Measurements from ENCODE around the gene LCA5L. TPM values are rescaled to one million over a fixed set of nuclear protein-coding genes. Genes with fewer than 3 reads are reported as not detected.
A peak's percentile ranks its signal among the peaks of the same experiment; 100 is the strongest.
"Not testable (repeated sequence)": the region's sequence is repeated elsewhere in the genome, so short reads cannot be mapped to it uniquely, and the experiment has no call there.

The LCA5L gene
- total and polyA plus RNA-seq, 9 donors, result 0.36 to 2.6 (median 0.93) TPM

DNA sequence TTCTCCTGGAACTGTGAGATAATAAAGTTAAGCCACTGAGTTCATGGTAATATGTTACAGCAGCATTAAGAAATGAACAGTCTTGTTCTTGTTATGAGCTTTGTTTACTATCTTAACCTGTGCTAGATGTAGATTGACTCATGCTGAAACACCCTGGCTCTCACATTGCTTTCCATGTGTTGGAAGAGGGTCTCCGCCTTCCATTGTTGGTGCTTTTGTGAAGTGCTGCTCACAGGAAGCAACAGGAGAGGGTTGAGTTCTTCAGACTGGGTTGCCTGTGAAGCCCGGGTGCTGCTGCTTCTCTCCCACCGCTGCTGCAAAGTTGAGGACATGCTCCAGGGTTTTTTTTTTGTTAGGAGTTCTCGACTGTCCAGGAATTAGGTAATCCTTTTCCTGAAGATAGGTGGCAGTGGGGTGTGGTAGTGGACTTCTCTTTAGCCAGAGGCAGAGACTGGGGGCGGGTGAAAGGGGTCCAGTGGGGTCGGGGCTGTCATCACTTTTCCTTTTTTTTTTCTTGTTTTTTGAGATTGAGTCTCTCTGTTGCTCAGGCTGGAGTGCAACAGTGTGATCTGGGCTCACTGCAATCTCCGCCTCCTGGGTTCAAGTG is 68.0 kb downstream of the LCA5L start:
- no peak for DNase-seq
- H3K36me3 ChIP-seq (ENCODE audit: control insufficient read depth, insufficient read depth, low read length), result no peaks in the 10 kb centered on the region
- H3K27me3 ChIP-seq (ENCODE audit: control insufficient read depth, insufficient read depth, low read length), result peaks cover 2% of the 10 kb centered on the region
- H3K27ac ChIP-seq (ENCODE audit: low read length), result peak overlapping the region; percentile 7
- H3K9me3 ChIP-seq (replicated peaks; ENCODE audit: control insufficient read depth, low read depth, low read length), result no peaks in the 10 kb centered on the region
- peaks cover 7% of the 10 kb centered on the region for H3K4me1 ChIP-seq (ENCODE audit: control insufficient read depth, insufficient read depth, low read length)
- H3K4me3 ChIP-seq (ENCODE audit: low read length), result no peak overlapping the region
- WGBS (ENCODE audit: insufficient coverage), result 88% methylated on average over 3 of the region's 7 CpGs

DNA sequence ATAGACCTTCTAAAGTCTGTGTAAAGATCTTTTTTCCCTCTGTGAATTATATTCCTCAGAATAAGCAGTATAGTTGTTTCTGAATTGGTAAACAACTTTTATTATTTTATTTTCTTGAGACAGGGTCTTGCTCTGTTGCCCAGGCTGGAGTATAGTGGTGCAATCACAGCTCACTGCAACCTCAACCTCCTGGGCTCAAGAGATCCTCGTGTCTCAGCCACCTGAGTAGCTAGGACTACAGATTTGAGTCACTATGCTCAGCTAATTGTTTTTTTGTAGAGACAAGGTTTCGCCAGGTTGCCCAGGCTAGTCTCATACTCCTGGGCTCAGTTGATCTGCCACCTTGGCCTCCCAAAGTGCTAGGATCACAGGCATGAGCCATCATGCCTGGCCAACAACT is 70.1 kb downstream of the LCA5L start:
- Histone ChIP-seq H3K9me3 (replicated peaks; ENCODE audit: control insufficient read depth, low read depth, low read length) (no peaks in the 10 kb centered on the region), H3K27ac (ENCODE audit: low read length) (no peak overlapping the region), H3K36me3 (ENCODE audit: control insufficient read depth, insufficient read depth, low read length) (no peaks in the 10 kb centered on the region), H3K4me3 (ENCODE audit: low read length) (no peak overlapping the region), H3K27me3 (ENCODE audit: control insufficient read depth, insufficient read depth, low read length) (peaks cover 5% of the 10 kb centered on the region), H3K4me1 (ENCODE audit: control insufficient read depth, insufficient read depth, low read length) (no peaks in the 10 kb centered on the region)
- 83% methylated on average over 1 of the region's 2 CpGs for WGBS (ENCODE audit: insufficient coverage)
- no peak for DNase-seq

DNA sequence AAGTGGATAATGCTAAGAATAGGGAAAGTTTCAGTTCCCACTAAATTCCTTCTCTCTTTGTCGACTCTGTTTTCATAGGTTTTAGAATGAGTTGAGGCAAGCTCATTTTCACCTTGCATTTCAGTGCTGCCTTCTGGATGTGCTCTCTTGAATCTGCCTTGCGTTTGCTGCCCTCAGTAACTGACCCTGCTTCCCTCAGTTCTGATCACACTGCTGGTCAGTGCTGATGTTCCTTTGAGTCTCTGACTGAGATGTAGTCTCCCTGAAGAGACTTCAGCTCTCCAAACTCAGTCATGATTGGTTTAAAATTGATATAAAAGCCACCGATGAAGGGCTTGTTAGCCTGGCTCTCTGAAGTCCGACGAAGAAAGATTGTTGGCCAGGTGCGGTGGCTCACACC is 71.5 kb downstream of the LCA5L start:
- 75% methylated on average over 4 of the region's 6 CpGs for WGBS (ENCODE audit: insufficient coverage)

GRCh38 chr21:39373634-39374033 is 71.9 kb downstream of the LCA5L start:
- peak; percentile 48 for DNase-seq
- Histone ChIP-seq H3K27me3 (ENCODE audit: control insufficient read depth, insufficient read depth, low read length) (peaks cover 5% of the 10 kb centered on the region), H3K27ac (ENCODE audit: low read length) (no peak overlapping the region), H3K36me3 (ENCODE audit: control insufficient read depth, insufficient read depth, low read length) (no peaks in the 10 kb centered on the region), H3K4me1 (ENCODE audit: control insufficient read depth, insufficient read depth, low read length) (no peaks in the 10 kb centered on the region), H3K4me3 (ENCODE audit: low read length) (no peak overlapping the region), H3K9me3 (replicated peaks; ENCODE audit: control insufficient read depth, low read depth, low read length) (no peaks in the 10 kb centered on the region)
- WGBS (ENCODE audit: insufficient coverage), result no CpG with 5 or more reads among the region's 5 CpGs

More for the DNA sequence above, 71.5 kb downstream of the LCA5L start:
- Histone ChIP-seq H3K27me3 (ENCODE audit: control insufficient read depth, insufficient read depth, low read length) (peaks cover 5% of the 10 kb centered on the region), H3K4me1 (ENCODE audit: control insufficient read depth, insufficient read depth, low read length) (no peaks in the 10 kb centered on the region), H3K9me3 (replicated peaks; ENCODE audit: control insufficient read depth, low read depth, low read length) (no peaks in the 10 kb centered on the region), H3K4me3 (ENCODE audit: low read length) (no peak overlapping the region), H3K27ac (ENCODE audit: low read length) (no peak overlapping the region), H3K36me3 (ENCODE audit: control insufficient read depth, insufficient read depth, low read length) (no peaks in the 10 kb centered on the region)
- DNase-seq, result no peak

DNA sequence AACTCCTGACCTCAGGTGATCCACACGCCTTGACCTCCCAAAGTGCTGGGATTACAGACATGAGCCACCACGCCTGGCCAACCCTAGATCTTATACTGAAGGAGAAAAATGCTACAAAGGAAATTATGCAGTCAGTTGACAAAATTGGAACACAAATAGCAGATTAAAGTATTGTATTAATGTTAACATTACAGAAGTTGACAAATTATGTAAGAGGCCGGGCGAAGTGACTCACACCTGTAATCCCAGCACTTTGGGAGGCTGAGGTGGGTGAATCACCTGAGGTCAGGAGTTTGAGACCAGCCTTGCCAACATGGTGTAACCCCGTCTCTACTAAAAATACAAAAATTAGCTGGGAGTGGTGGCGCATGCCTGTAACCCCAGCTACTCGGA is 75.7 kb downstream of the LCA5L start:
- H3K27me3 ChIP-seq (ENCODE audit: control insufficient read depth, insufficient read depth, low read length); H3K27ac ChIP-seq (ENCODE audit: low read length); DNase-seq; H3K36me3 ChIP-seq (ENCODE audit: control insufficient read depth, insufficient read depth, low read length); H3K9me3 ChIP-seq (replicated peaks; ENCODE audit: control insufficient read depth, low read depth, low read length); H3K4me3 ChIP-seq (ENCODE audit: low read length); H3K4me1 ChIP-seq (ENCODE audit: control insufficient read depth, insufficient read depth, low read length): not testable (repeated sequence)
- 80% methylated on average over 1 of the region's 7 CpGs for WGBS (ENCODE audit: insufficient coverage)

DNA sequence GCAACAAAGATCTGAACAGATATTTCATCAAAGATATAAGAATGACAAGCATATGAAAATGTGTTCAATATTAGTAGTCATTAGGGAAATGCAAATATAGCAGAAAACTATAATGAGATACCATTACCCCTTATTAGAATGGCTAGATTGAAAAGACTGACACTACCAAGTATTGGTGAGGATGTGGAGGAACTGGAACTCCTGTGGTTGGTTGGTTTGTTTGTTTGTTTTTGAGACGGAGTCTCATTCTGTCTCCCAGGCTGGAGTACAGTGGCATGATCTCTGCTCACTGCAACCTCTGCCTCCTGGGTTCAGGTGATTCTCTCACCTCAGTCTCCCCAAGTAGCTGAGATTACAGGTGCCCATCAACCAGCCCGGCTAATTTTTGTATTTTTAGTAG is 77.8 kb downstream of the LCA5L start:
- no CpG with 5 or more reads among the region's 2 CpGs for WGBS (ENCODE audit: insufficient coverage)
- Histone ChIP-seq H3K4me3 (ENCODE audit: low read length) (no peak overlapping the region), H3K9me3 (replicated peaks; ENCODE audit: control insufficient read depth, low read depth, low read length) (no peaks in the 10 kb centered on the region), H3K36me3 (ENCODE audit: control insufficient read depth, insufficient read depth, low read length) (no peaks in the 10 kb centered on the region), H3K4me1 (ENCODE audit: control insufficient read depth, insufficient read depth, low read length) (no peaks in the 10 kb centered on the region), H3K27ac (ENCODE audit: low read length) (no peak overlapping the region), H3K27me3 (ENCODE audit: control insufficient read depth, insufficient read depth, low read length) (peaks cover 3% of the 10 kb centered on the region)
- DNase-seq, result no peak

- no peaks in the 10 kb centered on the region for H3K36me3 ChIP-seq (ENCODE audit: control insufficient read depth, insufficient read depth, low read length)
- DNase-seq, result no peak
- H3K4me3 ChIP-seq (ENCODE audit: low read length), result no peak overlapping the region
- WGBS (ENCODE audit: insufficient coverage), result no CpG with 5 or more reads among the region's 4 CpGs
- peaks cover 3% of the 10 kb centered on the region for H3K27me3 ChIP-seq (ENCODE audit: control insufficient read depth, insufficient read depth, low read length)
- H3K27ac ChIP-seq (ENCODE audit: low read length), result no peak overlapping the region
- no peaks in the 10 kb centered on the region for H3K9me3 ChIP-seq (replicated peaks; ENCODE audit: control insufficient read depth, low read depth, low read length)
- no peaks in the 10 kb centered on the region for H3K4me1 ChIP-seq (ENCODE audit: control insufficient read depth, insufficient read depth, low read length)
Measured at GRCh38 chr21:39366563-39366962, 79.0 kb downstream of the LCA5L start.

DNA sequence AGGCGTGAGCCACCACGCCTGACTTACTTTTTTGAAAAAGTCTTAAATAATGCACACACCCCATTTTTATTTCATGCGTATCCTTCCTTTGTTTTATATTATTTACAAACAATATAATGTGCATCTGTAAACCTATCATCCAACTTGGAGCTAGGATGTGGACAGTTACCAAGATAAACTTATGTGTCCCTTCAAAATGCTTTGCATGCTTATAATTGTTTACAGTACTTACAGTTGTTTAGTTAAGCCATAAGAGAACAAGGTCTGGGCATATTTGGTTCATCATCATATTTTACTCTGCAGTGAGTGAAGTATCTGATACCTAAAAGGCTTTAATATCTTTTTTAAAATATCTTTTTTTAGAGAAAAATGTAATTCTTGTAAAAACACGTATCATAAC is 80.6 kb downstream of the LCA5L start:
- no peak overlapping the region for H3K4me3 ChIP-seq (ENCODE audit: low read length)
- no peaks in the 10 kb centered on the region for H3K36me3 ChIP-seq (ENCODE audit: control insufficient read depth, insufficient read depth, low read length)
- no peaks in the 10 kb centered on the region for H3K4me1 ChIP-seq (ENCODE audit: control insufficient read depth, insufficient read depth, low read length)
- no peak overlapping the region for H3K27ac ChIP-seq (ENCODE audit: low read length)
- WGBS (ENCODE audit: insufficient coverage), result no CpG with 5 or more reads among the region's 4 CpGs
- no peaks in the 10 kb centered on the region for H3K9me3 ChIP-seq (replicated peaks; ENCODE audit: control insufficient read depth, low read depth, low read length)
- no peak for DNase-seq
- H3K27me3 ChIP-seq (ENCODE audit: control insufficient read depth, insufficient read depth, low read length), result no peaks in the 10 kb centered on the region

DNA sequence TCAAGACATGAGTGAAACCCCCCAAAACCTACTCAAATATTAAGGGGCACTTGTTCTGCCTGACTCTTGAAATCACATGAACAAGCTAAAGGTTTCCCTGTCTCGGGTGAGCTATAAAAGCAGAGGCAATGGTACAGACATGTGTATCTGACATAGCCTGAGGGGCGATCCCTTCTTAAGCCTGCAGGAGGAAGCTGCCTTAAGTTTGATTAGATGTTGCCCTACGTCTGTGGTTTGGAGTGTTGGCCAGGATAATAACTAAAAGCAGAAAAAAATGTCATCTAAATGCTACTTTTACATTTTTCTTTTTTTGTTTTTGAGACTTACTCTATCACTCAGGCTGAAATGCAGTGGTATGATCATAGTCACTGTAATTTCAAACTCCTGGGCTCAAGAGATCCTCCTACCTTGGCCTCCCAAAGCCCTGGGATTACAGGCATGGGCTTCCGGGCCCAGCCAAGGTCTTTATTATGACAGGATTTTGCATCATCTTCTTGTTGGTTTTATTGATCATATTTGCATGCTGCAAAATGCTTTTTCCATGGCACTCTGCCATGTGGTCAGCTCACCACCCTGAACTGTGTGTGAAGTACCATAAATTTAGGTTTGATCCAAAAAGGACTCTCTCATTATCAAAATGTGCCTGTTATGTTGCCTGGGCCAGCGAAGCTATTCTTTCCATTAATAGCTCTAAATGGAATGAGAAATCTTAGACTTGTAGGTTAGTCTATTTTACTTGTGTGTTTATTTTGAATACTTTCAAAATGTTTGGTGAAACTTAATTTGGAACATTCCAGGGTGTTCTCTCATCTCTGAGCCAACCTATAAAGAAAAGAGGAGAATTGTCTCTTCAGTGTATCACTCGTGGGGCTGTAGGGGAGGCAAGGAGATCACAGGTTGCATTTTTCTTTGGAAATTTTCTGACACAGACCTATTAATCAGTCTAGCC is 81.7 kb downstream of the LCA5L start:
- H3K9me3 ChIP-seq (replicated peaks; ENCODE audit: control insufficient read depth, low read depth, low read length), result no peaks in the 10 kb centered on the region
- H3K36me3 ChIP-seq (ENCODE audit: control insufficient read depth, insufficient read depth, low read length), result no peaks in the 10 kb centered on the region
- H3K4me3 ChIP-seq (ENCODE audit: low read length), result no peak overlapping the region
- WGBS (ENCODE audit: insufficient coverage), result no CpG with 5 or more reads among the region's 6 CpGs
- H3K27me3 ChIP-seq (ENCODE audit: control insufficient read depth, insufficient read depth, low read length), result no peaks in the 10 kb centered on the region
- no peak for DNase-seq
- H3K4me1 ChIP-seq (ENCODE audit: control insufficient read depth, insufficient read depth, low read length), result no peaks in the 10 kb centered on the region
- no peak overlapping the region for H3K27ac ChIP-seq (ENCODE audit: low read length)

DNA sequence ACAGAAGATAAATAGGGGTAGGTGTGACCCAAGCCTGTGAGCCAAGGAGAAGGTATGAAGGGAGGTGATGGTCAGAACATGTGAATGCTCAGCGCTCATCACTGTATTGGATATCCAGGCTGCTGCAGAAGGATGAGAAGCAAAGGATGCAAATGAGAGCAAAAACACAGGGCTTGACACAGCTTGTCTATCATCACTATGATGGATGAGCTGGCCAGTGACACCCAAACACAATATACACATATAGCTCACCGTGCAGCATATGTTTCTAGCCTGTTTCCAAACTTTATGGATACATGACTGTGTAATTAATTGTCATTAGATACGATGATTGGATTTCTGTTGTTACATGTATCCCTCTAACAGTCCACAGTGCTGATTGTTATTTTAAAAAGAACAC is 82.8 kb downstream of the LCA5L start:
- Histone ChIP-seq H3K4me1 (ENCODE audit: control insufficient read depth, insufficient read depth, low read length) (no peaks in the 10 kb centered on the region), H3K27ac (ENCODE audit: low read length) (no peak overlapping the region), H3K9me3 (replicated peaks; ENCODE audit: control insufficient read depth, low read depth, low read length) (no peaks in the 10 kb centered on the region), H3K36me3 (ENCODE audit: control insufficient read depth, insufficient read depth, low read length) (no peaks in the 10 kb centered on the region), H3K4me3 (ENCODE audit: low read length) (no peak overlapping the region), H3K27me3 (ENCODE audit: control insufficient read depth, insufficient read depth, low read length) (no peaks in the 10 kb centered on the region)
- 100% methylated on average over 1 of the region's 3 CpGs for WGBS (ENCODE audit: insufficient coverage)
- DNase-seq, result no peak
